OCI-LY3 (cell line): ENCODE results near the gene BMPER.

ENCODE experiments used
- CTCF ChIP-seq: fragments of 200-600, 300-600 bp; sonication (generic); IDR thresholded peaks from 2 replicates; pipeline ENCODE4 v1.5.1; 2014; ENCODE audit warnings: antibody characterized with exemption, low read length, low read depth
- EZH2phosphoT487 ChIP-seq: fragments of 200-600 bp; shearing (Covaris generic); IDR thresholded peaks from 2 replicates; pipeline ENCODE4 v1.6.1; 2018; ENCODE audit warnings: antibody characterized with exemption, mixed run types, low read depth

- no peak for TF ChIP-seq CTCF
- TF ChIP-seq EZH2phosphoT487: no peak
Measured at GRCh38 chr7:33934391-33934790, 29.1 kb downstream of the BMPER start.
